HCT116 (cell line): ENCODE measurements around the gene CSRNP2.

Experiments used
- EGR1 ChIP-seq: IDR thresholded peaks from 2 replicates; pipeline ENCODE4 v1.6.1; 2012; ENCODE audit warnings: low read depth
- ELF1 ChIP-seq: IDR thresholded peaks from 2 replicates; pipeline ENCODE4 v1.6.1; 2012; ENCODE audit warnings: low read depth, borderline replicate concordance
- EZH2 ChIP-seq: fragments of 200-600 bp; sonication (generic); IDR thresholded peaks from 2 replicates; pipeline ENCODE4 v1.6.1; 2017; ENCODE audit warnings: antibody characterized with exemption, mixed run types
- EZH2phosphoT487 ChIP-seq: fragments of 200-600 bp; IDR thresholded peaks from 2 replicates; pipeline ENCODE4 v1.6.1; 2018; ENCODE audit warnings: antibody characterized with exemption, borderline replicate concordance
- JUND ChIP-seq: IDR thresholded peaks from 2 replicates; pipeline ENCODE4 v1.6.1; 2012
- POLR2A ChIP-seq: IDR thresholded peaks from 2 replicates; pipeline ENCODE4 v1.7.0; 2011; ENCODE audit warnings: borderline replicate concordance; ENCODE audit not compliant: insufficient read depth, insufficient read length; ENCODE audit errors: extremely low read depth
- RAD21 ChIP-seq: IDR thresholded peaks from 2 replicates; pipeline ENCODE4 v1.6.1; 2012; ENCODE audit warnings: low read depth, mild to moderate bottlenecking
- TCF7L2 ChIP-seq: IDR thresholded peaks from 2 replicates; pipeline ENCODE4 v1.7.0; 2011; ENCODE audit warnings: borderline replicate concordance, inconsistent platforms; ENCODE audit not compliant: insufficient read depth, insufficient read length; ENCODE audit errors: extremely low read depth
- TF ChIP-seq, protein P1 (sequence below), 3 experiments: fragments of 200-600 bp in 1 of 3; sonication (generic) in 1 of 3; IDR thresholded peaks in 2 of 3; conservative IDR thresholded peaks in 1 of 3; 2 replicates each; pipeline ENCODE4 v1.5.1; 2012 to 2017; ENCODE audit warnings: low read depth in 2 of 3, low read length in 2 of 3, antibody characterized with exemption in 1 of 3, borderline replicate concordance in 1 of 3, control low read depth in 1 of 3, mild to moderate bottlenecking in 1 of 3, mixed read lengths in 1 of 3, mixed run types in 1 of 3, moderate library complexity in 1 of 3; ENCODE audit not compliant: insufficient read depth in 1 of 3
- TF ChIP-seq, protein P2 (sequence below): IDR thresholded peaks from 2 replicates; pipeline ENCODE4 v1.6.1; 2012
- TF ChIP-seq, protein P3 (sequence below): IDR thresholded peaks from 2 replicates; pipeline ENCODE4 v1.6.1; 2012

DNA sequence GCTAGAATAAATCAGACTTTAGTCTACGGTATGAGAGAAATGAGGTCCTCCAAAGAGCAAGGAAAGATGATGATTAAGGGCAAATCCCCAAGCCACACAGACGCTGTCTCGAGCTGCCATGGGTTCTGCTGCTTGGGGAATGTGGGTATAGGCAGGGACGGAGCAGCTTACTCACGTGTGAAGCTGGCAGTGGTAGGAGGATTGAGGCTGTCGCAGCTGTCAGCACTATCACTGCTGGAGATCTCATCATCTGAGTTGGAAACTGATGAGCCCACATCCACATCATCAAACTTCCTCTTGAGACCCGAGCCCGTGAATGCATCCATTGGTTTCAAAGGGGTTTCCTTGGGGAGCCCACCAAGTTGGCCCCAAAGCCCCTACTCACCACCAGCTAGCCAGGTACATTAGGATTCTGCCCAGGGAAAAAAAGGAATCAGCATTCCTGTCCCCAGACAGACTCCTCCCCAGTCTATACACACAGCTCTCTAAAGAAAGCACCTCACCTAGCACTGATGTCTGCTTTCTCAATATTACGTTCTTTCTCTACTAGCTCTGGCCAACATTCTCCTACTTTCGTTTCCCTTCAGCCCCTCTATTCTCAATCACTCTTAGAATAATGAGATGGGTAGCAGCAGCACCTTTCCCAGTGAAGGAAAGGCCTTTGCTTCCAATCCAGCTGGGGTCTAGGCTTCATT, 7.0 kb downstream of the CSRNP2 start:
- TF ChIP-seq ELF1 (no peak), POLR2A (no peak), EZH2 (no peak), EGR1 (no peak), EZH2phosphoT487 (no peak), RAD21 (no peak), TCF7L2 (no peak), JUND (no peak)
- TF ChIP-seq, protein P1, sequence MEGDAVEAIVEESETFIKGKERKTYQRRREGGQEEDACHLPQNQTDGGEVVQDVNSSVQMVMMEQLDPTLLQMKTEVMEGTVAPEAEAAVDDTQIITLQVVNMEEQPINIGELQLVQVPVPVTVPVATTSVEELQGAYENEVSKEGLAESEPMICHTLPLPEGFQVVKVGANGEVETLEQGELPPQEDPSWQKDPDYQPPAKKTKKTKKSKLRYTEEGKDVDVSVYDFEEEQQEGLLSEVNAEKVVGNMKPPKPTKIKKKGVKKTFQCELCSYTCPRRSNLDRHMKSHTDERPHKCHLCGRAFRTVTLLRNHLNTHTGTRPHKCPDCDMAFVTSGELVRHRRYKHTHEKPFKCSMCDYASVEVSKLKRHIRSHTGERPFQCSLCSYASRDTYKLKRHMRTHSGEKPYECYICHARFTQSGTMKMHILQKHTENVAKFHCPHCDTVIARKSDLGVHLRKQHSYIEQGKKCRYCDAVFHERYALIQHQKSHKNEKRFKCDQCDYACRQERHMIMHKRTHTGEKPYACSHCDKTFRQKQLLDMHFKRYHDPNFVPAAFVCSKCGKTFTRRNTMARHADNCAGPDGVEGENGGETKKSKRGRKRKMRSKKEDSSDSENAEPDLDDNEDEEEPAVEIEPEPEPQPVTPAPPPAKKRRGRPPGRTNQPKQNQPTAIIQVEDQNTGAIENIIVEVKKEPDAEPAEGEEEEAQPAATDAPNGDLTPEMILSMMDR (IDR thresholded peaks at IDR 0.05 in 2 of 3, conservative IDR thresholded peaks at IDR 0.05 in 1 of 3; ENCODE audit: borderline replicate concordance in 1 of 3, insufficient read depth in 1 of 3, low read depth in 2 of 3, low read length in 2 of 3): no peak
- TF ChIP-seq, protein P2, sequence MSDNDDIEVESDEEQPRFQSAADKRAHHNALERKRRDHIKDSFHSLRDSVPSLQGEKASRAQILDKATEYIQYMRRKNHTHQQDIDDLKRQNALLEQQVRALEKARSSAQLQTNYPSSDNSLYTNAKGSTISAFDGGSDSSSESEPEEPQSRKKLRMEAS: no peak
- TF ChIP-seq, protein P3, sequence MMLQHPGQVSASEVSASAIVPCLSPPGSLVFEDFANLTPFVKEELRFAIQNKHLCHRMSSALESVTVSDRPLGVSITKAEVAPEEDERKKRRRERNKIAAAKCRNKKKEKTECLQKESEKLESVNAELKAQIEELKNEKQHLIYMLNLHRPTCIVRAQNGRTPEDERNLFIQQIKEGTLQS: no peak
